SK-N-SH treated with all-trans-retinoic acid at 6 μM for 48 hours (cell line): ENCODE data around the gene FAM89A.

Experiments used
- ARNTL ChIP-seq: fragments of 450-650 bp; formaldehyde crosslinking; IDR thresholded peaks from 2 replicates; pipeline ENCODE4 v1.5.0; 2020; ENCODE audit warnings: low read depth, mild to moderate bottlenecking, moderate library complexity, borderline replicate concordance
- CSRNP3 ChIP-seq: fragments of 250-450 bp; sonication (Bioruptor Pico); IDR thresholded peaks from 2 replicates; pipeline ENCODE4 v1.5.1; 2021; ENCODE audit warnings: mild to moderate bottlenecking, moderate library complexity
- ESRRG ChIP-seq: fragments of 250-450 bp; sonication (Bioruptor Pico); IDR thresholded peaks from 2 replicates; pipeline ENCODE4 v1.6.1; 2021; ENCODE audit warnings: mild to moderate bottlenecking
- ZNF70 ChIP-seq: fragments of 450-650 bp; formaldehyde crosslinking; IDR thresholded peaks from 2 replicates; pipeline ENCODE4 v1.5.0; 2020; ENCODE audit warnings: mild to moderate bottlenecking, moderate library complexity

DNA sequence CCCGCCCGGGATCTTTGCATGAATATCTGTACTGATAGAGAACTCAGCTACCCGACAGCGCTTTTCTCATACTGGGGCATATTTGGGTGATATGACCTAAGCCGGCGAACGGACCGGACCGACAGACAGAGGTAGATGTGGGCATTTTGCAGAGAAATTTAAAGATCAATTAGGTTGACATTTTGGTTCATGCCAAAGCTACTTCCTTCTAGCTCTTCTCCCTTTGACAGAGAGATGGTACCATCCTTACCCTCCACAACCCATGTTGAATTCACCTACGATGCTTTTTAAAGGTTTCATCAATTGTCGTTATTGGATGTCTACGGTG lies 60.7 kb downstream of the FAM89A start:
- no peak for TF ChIP-seq ZNF70 (CRISPR knock-in tag)
- no peak for TF ChIP-seq CSRNP3 (CRISPR knock-in tag)
- TF ChIP-seq ARNTL (CRISPR knock-in tag): no peak
- no peak for TF ChIP-seq ESRRG (CRISPR knock-in tag)
